ENCODE measurements around the gene HMOX2. TPM values are rescaled to one million over a fixed set of nuclear protein-coding genes. Genes with fewer than 3 reads are reported as not detected.

HMOX2 gene
- total RNA-seq, 2 donors from 2014 or later, result 31.9 to 58.8 TPM

GRCh38 chr16:4525634-4526277 is 49.6 kb downstream of the HMOX2 start:
- H3K4me1 Mint-ChIP-seq, result peaks cover 22% of the 10 kb centered on the region
- H3K36me3 Mint-ChIP-seq (ENCODE audit: low read depth), result no peaks in the 10 kb centered on the region

GRCh38 chr16:4529085-4530060 is 53.2 kb downstream of the HMOX2 start:
- Mint-ChIP-seq H3K4me1 (peaks cover 16% of the 10 kb centered on the region), H3K36me3 (ENCODE audit: low read depth) (peaks cover 4% of the 10 kb centered on the region), H3K27ac (peak overlapping the region; percentile 68), H3K4me3 (no peak overlapping the region), H3K27me3 (no peaks in the 10 kb centered on the region)
- DNase-seq (no peak), ATAC-seq (peak; percentile 70)
- no peaks in the 10 kb centered on the region for H3K9me3 ChIP-seq (ENCODE audit: control insufficient read depth, low read length, poor library complexity, severe bottlenecking)

More at GRCh38 chr16:4525634-4526277, 49.6 kb downstream of the HMOX2 start:
- no peak overlapping the region for H3K4me3 Mint-ChIP-seq
- no peaks in the 10 kb centered on the region for H3K27me3 Mint-ChIP-seq
- DNase-seq (no peak), ATAC-seq (no peak)
- H3K9me3 ChIP-seq (ENCODE audit: control insufficient read depth, low read length, poor library complexity, severe bottlenecking), result no peaks in the 10 kb centered on the region
- peak overlapping the region; percentile 54 for H3K27ac Mint-ChIP-seq

- ATAC-seq, result no peak
- H3K27ac Mint-ChIP-seq, result peak overlapping the region; percentile 19
- H3K36me3 Mint-ChIP-seq (ENCODE audit: low read depth), result peaks cover 4% of the 10 kb centered on the region
- no peak for DNase-seq
- H3K4me1 Mint-ChIP-seq, result peaks cover 26% of the 10 kb centered on the region
- no peaks in the 10 kb centered on the region for H3K27me3 Mint-ChIP-seq
- no peaks in the 10 kb centered on the region for H3K9me3 ChIP-seq (ENCODE audit: control insufficient read depth, low read length, poor library complexity, severe bottlenecking)
- H3K4me3 Mint-ChIP-seq, result no peak overlapping the region
These were observed 55.6 kb downstream of the HMOX2 start for GRCh38 chr16:4531811-4532210.

GRCh38 chr16:4532238-4532637 is 56.0 kb downstream of the HMOX2 start:
- DNase-seq (no peak), ATAC-seq (no peak)
- H3K4me3 Mint-ChIP-seq, result no peak overlapping the region
- no peaks in the 10 kb centered on the region for H3K27me3 Mint-ChIP-seq
- H3K9me3 ChIP-seq (ENCODE audit: control insufficient read depth, low read length, poor library complexity, severe bottlenecking), result no peaks in the 10 kb centered on the region
- H3K4me1 Mint-ChIP-seq, result peaks cover 29% of the 10 kb centered on the region
- peak overlapping the region; percentile 19 for H3K27ac Mint-ChIP-seq
- H3K36me3 Mint-ChIP-seq (ENCODE audit: low read depth), result peaks cover 4% of the 10 kb centered on the region

GRCh38 chr16:4533490-4533889 is 57.3 kb downstream of the HMOX2 start:
- no peaks in the 10 kb centered on the region for H3K27me3 Mint-ChIP-seq
- no peak for DNase-seq
- H3K4me1 Mint-ChIP-seq, result peaks cover 33% of the 10 kb centered on the region
- H3K27ac Mint-ChIP-seq, result no peak overlapping the region
- no peak for ATAC-seq
- peaks cover 4% of the 10 kb centered on the region for H3K36me3 Mint-ChIP-seq (ENCODE audit: low read depth)
- no peaks in the 10 kb centered on the region for H3K9me3 ChIP-seq (ENCODE audit: control insufficient read depth, low read length, poor library complexity, severe bottlenecking)
- H3K4me3 Mint-ChIP-seq, result no peak overlapping the region

GRCh38 chr16:4534151-4534790 is 58.1 kb downstream of the HMOX2 start:
- ATAC-seq, result no peak
- H3K27me3 Mint-ChIP-seq, result no peaks in the 10 kb centered on the region
- H3K4me3 Mint-ChIP-seq, result no peak overlapping the region
- peaks cover 3% of the 10 kb centered on the region for H3K9me3 ChIP-seq (ENCODE audit: control insufficient read depth, low read length, poor library complexity, severe bottlenecking)
- H3K36me3 Mint-ChIP-seq (ENCODE audit: low read depth), result peaks cover 4% of the 10 kb centered on the region
- DNase-seq, result no peak
- H3K4me1 Mint-ChIP-seq, result peaks cover 29% of the 10 kb centered on the region
- H3K27ac Mint-ChIP-seq, result peak overlapping the region; percentile 27

- H3K27me3 Mint-ChIP-seq, result no peaks in the 10 kb centered on the region
- DNase-seq (no peak), ATAC-seq (no peak)
- peak overlapping the region; percentile 68 for H3K27ac Mint-ChIP-seq
- H3K9me3 ChIP-seq (ENCODE audit: control insufficient read depth, low read length, poor library complexity, severe bottlenecking), result peaks cover 9% of the 10 kb centered on the region
- H3K36me3 Mint-ChIP-seq (ENCODE audit: low read depth), result peaks cover 4% of the 10 kb centered on the region
- H3K4me1 Mint-ChIP-seq, result peaks cover 22% of the 10 kb centered on the region
- no peak overlapping the region for H3K4me3 Mint-ChIP-seq
These were observed 59.5 kb downstream of the HMOX2 start for GRCh38 chr16:4535627-4536108.

- DNase-seq (no peak), ATAC-seq (no peak)
- Mint-ChIP-seq H3K4me1 (peaks cover 22% of the 10 kb centered on the region), H3K27me3 (no peaks in the 10 kb centered on the region), H3K4me3 (peak overlapping the region; percentile 89), H3K27ac (peak overlapping the region; percentile 68), H3K36me3 (ENCODE audit: low read depth) (peaks cover 5% of the 10 kb centered on the region)
- H3K9me3 ChIP-seq (ENCODE audit: control insufficient read depth, low read length, poor library complexity, severe bottlenecking), result peaks cover 9% of the 10 kb centered on the region
These were observed 60.4 kb downstream of the HMOX2 start for GRCh38 chr16:4536391-4537106.

GRCh38 chr16:4537376-4538343 is 61.5 kb downstream of the HMOX2 start:
- peaks cover 2% of the 10 kb centered on the region for H3K36me3 Mint-ChIP-seq (ENCODE audit: low read depth)
- peak overlapping the region; percentile 68 for H3K27ac Mint-ChIP-seq
- peaks cover 9% of the 10 kb centered on the region for H3K9me3 ChIP-seq (ENCODE audit: control insufficient read depth, low read length, poor library complexity, severe bottlenecking)
- ATAC-seq (peak; percentile 62), DNase-seq (peak in 1 of 3 donors; percentile 34)
- peaks cover 20% of the 10 kb centered on the region for H3K4me1 Mint-ChIP-seq
- H3K27me3 Mint-ChIP-seq, result no peaks in the 10 kb centered on the region
- H3K4me3 Mint-ChIP-seq, result peak overlapping the region; percentile 89

- no peaks in the 10 kb centered on the region for H3K27me3 Mint-ChIP-seq
- ATAC-seq, result peak; percentile 89
These were observed 62.4 kb downstream of the HMOX2 start, which contains the start of gene CDIP1 for GRCh38 chr16:4538350-4539235. TSS of gene CDIP1 (minus strand) at chr16:4538773. CDS start at chr16:4514130, 24,643 bp downstream.

GRCh38 chr16:4539716-4540284 is 63.6 kb downstream of the HMOX2 start:
- peaks cover 2% of the 10 kb centered on the region for H3K36me3 Mint-ChIP-seq (ENCODE audit: low read depth)

More at GRCh38 chr16:4538350-4539235, 62.4 kb downstream of the HMOX2 start, which contains the start of gene CDIP1:
- peaks cover 9% of the 10 kb centered on the region for H3K9me3 ChIP-seq (ENCODE audit: control insufficient read depth, low read length, poor library complexity, severe bottlenecking)
- Mint-ChIP-seq H3K4me3 (peak within 1 kb of the TSS; percentile 89), H3K4me1 (peaks cover 20% of the 10 kb centered on the region), H3K36me3 (ENCODE audit: low read depth) (peaks cover 2% of the 10 kb centered on the region), H3K27ac (peak within 1 kb of the TSS; percentile 68)
- DNase-seq, result peak; percentile 79 to 84 (median 83)

More at GRCh38 chr16:4539716-4540284, 63.6 kb downstream of the HMOX2 start:
- Mint-ChIP-seq H3K4me3 (no peak overlapping the region), H3K27me3 (no peaks in the 10 kb centered on the region), H3K27ac (peak overlapping the region; percentile 1), H3K4me1 (peaks cover 17% of the 10 kb centered on the region)
- DNase-seq (no peak), ATAC-seq (no peak)
- peaks cover 9% of the 10 kb centered on the region for H3K9me3 ChIP-seq (ENCODE audit: control insufficient read depth, low read length, poor library complexity, severe bottlenecking)

Measured in T-helper 17 cell (primary cell).